GM23248 (cell line): ENCODE results near the gene TUBB. TPM values are rescaled to one million over a fixed set of nuclear protein-coding genes. Genes with fewer than 3 reads are reported as not detected.

ENCODE experiments used
- DNase-seq: peaks from one replicate; pipeline ENCODE4 v3.0.0-alpha.2; 2015
- H2AFZ ChIP-seq: fragments of 200-600 bp; sonication (generic); 2 replicates; pipeline ENCODE4 v1.6.1; 2016; ENCODE audit warnings: antibody characterized with exemption
- H3F3A ChIP-seq: fragments of 200-600 bp; sonication (generic); 2 replicates; pipeline ENCODE4 v1.6.1; 2016; ENCODE audit warnings: mild to moderate bottlenecking, antibody characterized with exemption, mixed run types; ENCODE audit not compliant: insufficient read depth
- H3K27ac ChIP-seq: fragments of 200-600 bp; sonication (generic); 2 replicates; pipeline ENCODE4 v1.5.1; 2016; ENCODE audit warnings: mild to moderate bottlenecking
- H3K27me3 ChIP-seq: fragments of 200-600 bp; sonication (generic); replicated peaks from 2 replicates; pipeline ENCODE4 v1.6.1; 2016; ENCODE audit warnings: mild to moderate bottlenecking; ENCODE audit not compliant: insufficient read depth
- H3K36me3 ChIP-seq: fragments of 200-600 bp; sonication (generic); 2 replicates; pipeline ENCODE4 v1.6.1; 2016; ENCODE audit warnings: low read depth, mild to moderate bottlenecking
- H3K4me1 ChIP-seq: fragments of 200-600 bp; sonication (generic); 2 replicates; pipeline ENCODE4 v1.6.1; 2016; ENCODE audit warnings: mild to moderate bottlenecking; ENCODE audit not compliant: insufficient read depth
- H3K4me2 ChIP-seq: fragments of 200-600 bp; sonication (generic); one replicate; pipeline ENCODE4 v1.6.1; 2016; ENCODE audit warnings: mild to moderate bottlenecking; ENCODE audit not compliant: unreplicated experiment
- H3K4me3 ChIP-seq: fragments of 200-600 bp; sonication (generic); 2 replicates; pipeline ENCODE4 v1.5.1; 2016; ENCODE audit warnings: mild to moderate bottlenecking
- H3K79me2 ChIP-seq: fragments of 200-600 bp; sonication (generic); 2 replicates; pipeline ENCODE4 v1.6.1; 2016; ENCODE audit warnings: mild to moderate bottlenecking; ENCODE audit not compliant: insufficient read depth
- H3K9ac ChIP-seq: fragments of 200-600 bp; sonication (generic); 2 replicates; pipeline ENCODE4 v1.6.1; 2016; ENCODE audit warnings: mild to moderate bottlenecking
- H3K9me2 ChIP-seq: fragments of 200-600 bp; sonication (generic); 2 replicates; pipeline ENCODE4 v1.6.1; 2016; ENCODE audit warnings: mixed run types, mild to moderate bottlenecking, moderate library complexity; ENCODE audit not compliant: insufficient read depth
- H3K9me3 ChIP-seq: fragments of 200-600 bp; sonication (generic); one replicate; pipeline ENCODE4 v1.6.1; 2017; ENCODE audit warnings: low read depth
- H4K20me1 ChIP-seq: fragments of 200-600 bp; sonication (generic); 2 replicates; pipeline ENCODE4 v1.6.0; 2016; ENCODE audit not compliant: insufficient read depth
- EZH2 ChIP-seq: fragments of 200-600 bp; sonication (generic); IDR thresholded peaks from 2 replicates; pipeline ENCODE4 v1.6.1; 2018; ENCODE audit warnings: antibody characterized with exemption, mild to moderate bottlenecking; ENCODE audit not compliant: insufficient read depth, poor library complexity, severe bottlenecking
- EZH2phosphoT487 ChIP-seq: fragments of 200-600 bp; sonication (generic); IDR thresholded peaks from 2 replicates; pipeline ENCODE4 v1.6.1; 2018; ENCODE audit warnings: antibody characterized with exemption, moderate library complexity, mild to moderate bottlenecking, low read depth; ENCODE audit not compliant: insufficient read depth
- WGBS, 2 experiments: methylation state at CpG; one replicate each; pipeline ENCODE4 v1.1.6; 2015 to 2017; ENCODE audit warnings: low lambda C conversion rate in 2 of 2, low coverage in 1 of 2; ENCODE audit errors: missing lambda C conversion rate in 2 of 2; 5-methylcytosine and 5-hydroxymethylcytosine counted together
- in situ Hi-C: fragments of 300-500 bp; cut with MboI; formaldehyde crosslinking; loops from 2 replicates; pipeline ENCODE4 v1.15.0; 2020
- polyA plus RNA-seq: library from polyadenylated mRNA; unstranded; fragments of >200 nt; fragmentation: Nextera tagmentation; extraction: Ambion mirVana; gene quantifications from 2 replicates; pipeline ENCODE4 v1.2.1, GENCODE V29; 2016
- total RNA-seq: library from RNA; depleted of rRNA; stranded (reverse); fragments of >200 nt; shearing (Covaris generic); gene quantifications from 2 replicates; pipeline ENCODE4 v1.2.3, GENCODE V29; 2014

Gene TUBB
- total and polyA plus RNA-seq, 2 experiments from 2014 or later = 491 to 565 TPM

GRCh38 chr6:30732237-30732943, 12.2 kb downstream of the TUBB start:
- Histone ChIP-seq H3K27me3 (no peaks in the 10 kb centered on the region), H3K79me2 (peaks cover 65% of the 10 kb centered on the region), H3K9me3 (no peaks in the 10 kb centered on the region), H4K20me1 (no peaks in the 10 kb centered on the region), H3K4me3 (no peak overlapping the region), H3K9me2 (no peaks in the 10 kb centered on the region), H3K4me1 (peaks cover 5% of the 10 kb centered on the region; the same call in 1 of the 2 replicates), H3K36me3 (peaks cover 61% of the 10 kb centered on the region), H2AFZ (no peak overlapping the region), H3K9ac (no peak overlapping the region), H3F3A (peaks cover 70% of the 10 kb centered on the region), H3K27ac (no peak overlapping the region), H3K4me2 (no peak overlapping the region)
- in situ Hi-C loops = loop anchor here (10.0 to 25.0 kb wide), 2 partner anchors 142 to 355 kb away; no protein-coding TSS in a partner anchor
- WGBS, 2 experiments = 92 to 93% methylated on average over 12 of the region's 12 CpGs
- no peak for DNase-seq
- TF ChIP-seq EZH2phosphoT487 (no peak), EZH2 (no peak)

GRCh38 chr6:30735668-30736314, 15.6 kb downstream of the TUBB start:
- no peaks in the 10 kb centered on the region for H3K9me2 ChIP-seq
- no peak for DNase-seq

GRCh38 chr6:30738532-30738931, 18.4 kb downstream of the TUBB start:
- Histone ChIP-seq H3K27me3 (no peaks in the 10 kb centered on the region), H3K4me3 (no peak overlapping the region), H3K27ac (no peak overlapping the region), H3K36me3 (peaks cover 45% of the 10 kb centered on the region), H3K4me2 (no peak overlapping the region), H3K9me3 (no peaks in the 10 kb centered on the region), H3K9me2 (no peaks in the 10 kb centered on the region), H3F3A (peaks cover 35% of the 10 kb centered on the region), H2AFZ (no peak overlapping the region), H3K79me2 (peaks cover 94% of the 10 kb centered on the region), H3K4me1 (peaks cover 29% of the 10 kb centered on the region), H4K20me1 (no peaks in the 10 kb centered on the region), H3K9ac (no peak overlapping the region)
- no peak for DNase-seq
- 70 to 75% methylated on average over 6 of the region's 6 CpGs for WGBS, 2 experiments
- TF ChIP-seq EZH2 (no peak), EZH2phosphoT487 (no peak)
- in situ Hi-C loops = loop anchor here (10.0 to 25.0 kb wide), 2 partner anchors 136 to 349 kb away; no protein-coding TSS in a partner anchor

More at GRCh38 chr6:30735668-30736314, 15.6 kb downstream of the TUBB start:
- no peaks in the 10 kb centered on the region for H3K9me3 ChIP-seq
- 88 to 89% methylated on average over 8 of the region's 8 CpGs for WGBS, 2 experiments
- TF ChIP-seq EZH2 = no peak
- no peak for TF ChIP-seq EZH2phosphoT487
- peaks cover 94% of the 10 kb centered on the region for H3K79me2 ChIP-seq
- peaks cover 19% of the 10 kb centered on the region for H3K4me1 ChIP-seq
- H3F3A ChIP-seq = peaks cover 44% of the 10 kb centered on the region
- H3K36me3 ChIP-seq = peaks cover 58% of the 10 kb centered on the region
- no peaks in the 10 kb centered on the region for H3K27me3 ChIP-seq
- no peak overlapping the region for H3K4me3 ChIP-seq
- H4K20me1 ChIP-seq = no peaks in the 10 kb centered on the region
- no peak overlapping the region for H3K27ac ChIP-seq
- no peak overlapping the region for H3K9ac ChIP-seq
- no peak overlapping the region for H3K4me2 ChIP-seq
- no peak overlapping the region for H2AFZ ChIP-seq
- in situ Hi-C loops = loop anchor here (10.0 to 25.0 kb wide), 2 partner anchors 139 to 352 kb away; no protein-coding TSS in a partner anchor

GRCh38 chr6:30740540-30740870, 20.4 kb downstream of the TUBB start:
- peaks cover 29% of the 10 kb centered on the region for H3K4me1 ChIP-seq
- peak overlapping the region; percentile 7 for H3K4me2 ChIP-seq
- WGBS, 2 experiments = 95 to 97% methylated on average over 2 of the region's 2 CpGs
- no peaks in the 10 kb centered on the region for H4K20me1 ChIP-seq
- no peak overlapping the region for H2AFZ ChIP-seq
- H3K27me3 ChIP-seq = no peaks in the 10 kb centered on the region
- peaks cover 37% of the 10 kb centered on the region for H3K36me3 ChIP-seq
- in situ Hi-C loops = loop anchor here (10.0 to 25.0 kb wide), 2 partner anchors 74 to 347 kb away; no protein-coding TSS in a partner anchor
- H3K9me2 ChIP-seq = no peaks in the 10 kb centered on the region
- H3K4me3 ChIP-seq = no peak overlapping the region
- DNase-seq = no peak
- H3K27ac ChIP-seq = peak overlapping the region; percentile 96
- H3K79me2 ChIP-seq = peaks cover 84% of the 10 kb centered on the region
- no peaks in the 10 kb centered on the region for H3K9me3 ChIP-seq
- peaks cover 28% of the 10 kb centered on the region for H3F3A ChIP-seq
- peak overlapping the region; percentile 99 for H3K9ac ChIP-seq
- TF ChIP-seq EZH2 (no peak), EZH2phosphoT487 (no peak)
